Smooth muscle cell (in vitro differentiated cells): ENCODE data around the gene TMEM52B. TPM values are rescaled to one million over a fixed set of nuclear protein-coding genes. Genes with fewer than 3 reads are reported as not detected.

Source experiments
- DNase-seq: peaks from one replicate; lab custom pipeline; 2025; ENCODE audit not compliant: unreplicated experiment; lab: John Stamatoyannopoulos, UW
- H2AFZ ChIP-seq: fragments of 200-600 bp; sonication (generic); 2 replicates; pipeline ENCODE4 v1.6.0; 2016; ENCODE audit warnings: antibody characterized with exemption, low read depth, mild to moderate bottlenecking
- H3F3A ChIP-seq: fragments of 200-600 bp; sonication (generic); 2 replicates; pipeline ENCODE4 v1.6.0; 2017; ENCODE audit warnings: antibody characterized with exemption, low read depth
- H3K27ac ChIP-seq: fragments of 200-600 bp; sonication (generic); 2 replicates; pipeline ENCODE4 v1.5.1; 2016; ENCODE audit warnings: low read depth, mild to moderate bottlenecking
- H3K27me3 ChIP-seq: fragments of 200-600 bp; sonication (generic); 2 replicates; pipeline ENCODE4 v1.6.1; 2016; ENCODE audit warnings: low read depth, mild to moderate bottlenecking
- H3K36me3 ChIP-seq: fragments of 200-600 bp; sonication (generic); 2 replicates; pipeline ENCODE4 v1.5.1; 2016; ENCODE audit warnings: low read depth
- H3K4me1 ChIP-seq: fragments of 200-600 bp; sonication (generic); 2 replicates; pipeline ENCODE4 v1.5.1; 2016; ENCODE audit warnings: low read depth
- H3K4me2 ChIP-seq: fragments of 200-600 bp; sonication (generic); 2 replicates; pipeline ENCODE4 v1.6.0; 2016; ENCODE audit warnings: mild to moderate bottlenecking
- H3K4me3 ChIP-seq: fragments of 200-600 bp; sonication (generic); 2 replicates; pipeline ENCODE4 v1.5.1; 2016; ENCODE audit warnings: mild to moderate bottlenecking
- H3K79me2 ChIP-seq: fragments of 200-600 bp; sonication (generic); 2 replicates; pipeline ENCODE4 v1.6.0; 2016; ENCODE audit warnings: low read depth, mild to moderate bottlenecking
- H3K9ac ChIP-seq: fragments of 200-600 bp; sonication (generic); 2 replicates; pipeline ENCODE4 v1.6.0; 2016; ENCODE audit warnings: low read depth
- H3K9me3 ChIP-seq: fragments of 200-600 bp; sonication (generic); replicated peaks from 2 replicates; pipeline ENCODE4 v1.5.1; 2016; ENCODE audit warnings: low read depth
- H4K20me1 ChIP-seq: fragments of 200-600 bp; sonication (generic); 2 replicates; pipeline ENCODE4 v1.6.0; 2016; ENCODE audit warnings: low read depth
- WGBS: methylation state at CpG from one replicate; pipeline ENCODE4 v1.1.7; 2016; ENCODE audit warnings: low lambda C conversion rate; 5-methylcytosine and 5-hydroxymethylcytosine counted together
- polyA plus RNA-seq: library from polyadenylated mRNA; unstranded; fragments of >200 nt; fragmentation: Nextera tagmentation; extraction: Ambion mirVana; gene quantifications from 2 replicates; pipeline ENCODE4 v1.2.1, GENCODE V29; 2016
- total RNA-seq: library from RNA; depleted of rRNA; stranded (reverse); fragments of >200 nt; gene quantifications from 2 replicates; pipeline ENCODE4 v1.2.3, GENCODE V29; 2014
- TF ChIP-seq, protein P1 (sequence below): fragments of 200-600 bp; sonication (generic); IDR thresholded peaks from 2 replicates; pipeline ENCODE4 v1.5.1; 2017; ENCODE audit warnings: borderline replicate concordance, mild to moderate bottlenecking, antibody characterized with exemption; ENCODE audit not compliant: insufficient read depth, poor library complexity, severe bottlenecking

The TMEM52B gene
- total and polyA plus RNA-seq, 2 experiments from 2014 or later = 0.77 to 2.0 TPM

DNA sequence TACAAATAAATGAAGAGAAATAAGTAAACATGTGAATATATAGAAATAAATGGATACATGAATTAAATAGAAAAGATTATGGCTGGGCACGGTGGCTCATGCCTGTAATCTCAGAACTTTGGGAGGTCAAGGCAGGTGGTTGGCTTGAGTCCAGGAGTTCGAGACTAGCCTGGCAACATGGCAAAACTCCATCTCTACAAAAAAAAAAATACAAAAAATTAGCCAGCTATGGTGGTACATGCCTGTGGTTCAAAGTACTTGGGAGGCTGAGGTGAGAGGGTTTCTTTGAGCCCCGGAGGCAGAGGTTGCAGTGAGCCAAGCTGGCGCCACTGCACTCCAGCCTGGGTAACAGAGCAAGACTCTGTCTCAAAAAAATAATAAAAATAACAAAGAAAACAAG lies 43.7 kb upstream of the TMEM52B start:
- TF ChIP-seq, protein P1, sequence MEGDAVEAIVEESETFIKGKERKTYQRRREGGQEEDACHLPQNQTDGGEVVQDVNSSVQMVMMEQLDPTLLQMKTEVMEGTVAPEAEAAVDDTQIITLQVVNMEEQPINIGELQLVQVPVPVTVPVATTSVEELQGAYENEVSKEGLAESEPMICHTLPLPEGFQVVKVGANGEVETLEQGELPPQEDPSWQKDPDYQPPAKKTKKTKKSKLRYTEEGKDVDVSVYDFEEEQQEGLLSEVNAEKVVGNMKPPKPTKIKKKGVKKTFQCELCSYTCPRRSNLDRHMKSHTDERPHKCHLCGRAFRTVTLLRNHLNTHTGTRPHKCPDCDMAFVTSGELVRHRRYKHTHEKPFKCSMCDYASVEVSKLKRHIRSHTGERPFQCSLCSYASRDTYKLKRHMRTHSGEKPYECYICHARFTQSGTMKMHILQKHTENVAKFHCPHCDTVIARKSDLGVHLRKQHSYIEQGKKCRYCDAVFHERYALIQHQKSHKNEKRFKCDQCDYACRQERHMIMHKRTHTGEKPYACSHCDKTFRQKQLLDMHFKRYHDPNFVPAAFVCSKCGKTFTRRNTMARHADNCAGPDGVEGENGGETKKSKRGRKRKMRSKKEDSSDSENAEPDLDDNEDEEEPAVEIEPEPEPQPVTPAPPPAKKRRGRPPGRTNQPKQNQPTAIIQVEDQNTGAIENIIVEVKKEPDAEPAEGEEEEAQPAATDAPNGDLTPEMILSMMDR = no peak
- Histone ChIP-seq H3K4me1 (no peaks in the 10 kb centered on the region), H2AFZ (no peak overlapping the region), H3K4me3 (no peak overlapping the region), H3K27me3 (peaks cover 6% of the 10 kb centered on the region), H3K4me2 (no peak overlapping the region), H3F3A (peaks cover 7% of the 10 kb centered on the region), H3K27ac (no peak overlapping the region), H3K79me2 (no peaks in the 10 kb centered on the region), H4K20me1 (no peaks in the 10 kb centered on the region), H3K36me3 (no peaks in the 10 kb centered on the region), H3K9ac (no peak overlapping the region), H3K9me3 (no peaks in the 10 kb centered on the region)
- no peak for DNase-seq
- 99% methylated on average over 4 of the region's 4 CpGs for WGBS

DNA sequence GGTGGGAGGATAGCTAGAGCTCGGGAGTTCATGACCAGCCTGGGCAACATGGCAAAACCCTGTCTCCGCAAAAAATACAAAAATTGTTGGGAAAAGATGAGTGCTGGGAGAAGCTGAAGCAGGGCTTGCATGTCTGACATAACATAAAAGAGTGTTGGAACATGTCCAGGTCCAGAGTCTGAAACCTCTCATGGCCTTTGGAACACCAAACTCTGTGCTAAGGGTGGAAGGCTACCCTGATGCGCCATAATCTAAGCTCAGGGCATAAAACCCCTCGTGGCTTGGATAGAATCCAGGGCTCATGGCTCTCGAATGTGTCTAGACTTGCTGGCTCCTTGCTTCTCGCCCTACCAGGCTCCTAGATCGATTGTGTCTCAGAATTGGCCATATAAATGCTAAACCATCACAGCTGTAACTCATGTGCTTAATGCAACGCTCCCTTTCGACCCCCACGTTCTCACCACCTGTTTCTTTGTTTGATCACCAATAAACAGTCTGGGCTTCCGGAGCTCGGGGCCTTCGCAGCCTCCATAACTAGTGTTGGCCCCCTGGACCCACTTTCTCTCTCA lies 42.1 kb upstream of the TMEM52B start:
- Histone ChIP-seq H4K20me1 (no peaks in the 10 kb centered on the region), H3K4me1 (no peaks in the 10 kb centered on the region), H3K27ac (no peak overlapping the region), H3K36me3 (no peaks in the 10 kb centered on the region), H3F3A (peaks cover 7% of the 10 kb centered on the region), H3K9ac (no peak overlapping the region), H3K9me3 (no peaks in the 10 kb centered on the region), H3K79me2 (no peaks in the 10 kb centered on the region), H3K4me3 (no peak overlapping the region), H2AFZ (no peak overlapping the region), H3K4me2 (no peak overlapping the region), H3K27me3 (peaks cover 6% of the 10 kb centered on the region)
- TF ChIP-seq, protein P1 = no peak
- 83% methylated on average over 13 of the region's 13 CpGs for WGBS
- no peak for DNase-seq

DNA sequence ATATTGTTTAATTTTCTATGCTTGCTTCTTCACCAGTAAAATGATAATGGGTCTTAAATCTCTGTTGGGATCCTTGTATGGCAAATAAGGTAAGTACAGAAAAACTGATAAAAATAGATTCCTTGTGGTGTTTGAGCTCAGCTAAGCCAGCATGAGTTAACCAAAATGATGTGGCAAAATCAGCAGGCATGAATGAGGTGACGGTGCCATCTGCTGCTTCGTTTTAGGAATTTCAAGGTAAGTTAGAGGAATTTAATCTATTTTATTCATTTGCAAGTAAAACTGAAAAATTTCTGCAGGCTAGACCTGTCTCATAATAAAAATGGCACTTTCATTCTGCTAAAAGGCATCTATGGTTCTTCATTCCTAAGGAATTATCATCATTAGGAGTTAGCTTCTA lies 38.8 kb upstream of the TMEM52B start:
- no peak for DNase-seq
- H3K79me2 ChIP-seq = no peaks in the 10 kb centered on the region
- TF ChIP-seq, protein P1 = peak; percentile 61
- no peaks in the 10 kb centered on the region for H4K20me1 ChIP-seq
- no peak overlapping the region for H3K4me3 ChIP-seq
- no peaks in the 10 kb centered on the region for H3F3A ChIP-seq
- H3K4me2 ChIP-seq = no peak overlapping the region
- H3K27me3 ChIP-seq = no peaks in the 10 kb centered on the region
- 25% methylated on average over 2 of the region's 2 CpGs for WGBS
- H3K27ac ChIP-seq = no peak overlapping the region
- no peaks in the 10 kb centered on the region for H3K4me1 ChIP-seq
- H3K9ac ChIP-seq = no peak overlapping the region
- no peaks in the 10 kb centered on the region for H3K36me3 ChIP-seq
- no peaks in the 10 kb centered on the region for H3K9me3 ChIP-seq
- H2AFZ ChIP-seq = no peak overlapping the region

DNA sequence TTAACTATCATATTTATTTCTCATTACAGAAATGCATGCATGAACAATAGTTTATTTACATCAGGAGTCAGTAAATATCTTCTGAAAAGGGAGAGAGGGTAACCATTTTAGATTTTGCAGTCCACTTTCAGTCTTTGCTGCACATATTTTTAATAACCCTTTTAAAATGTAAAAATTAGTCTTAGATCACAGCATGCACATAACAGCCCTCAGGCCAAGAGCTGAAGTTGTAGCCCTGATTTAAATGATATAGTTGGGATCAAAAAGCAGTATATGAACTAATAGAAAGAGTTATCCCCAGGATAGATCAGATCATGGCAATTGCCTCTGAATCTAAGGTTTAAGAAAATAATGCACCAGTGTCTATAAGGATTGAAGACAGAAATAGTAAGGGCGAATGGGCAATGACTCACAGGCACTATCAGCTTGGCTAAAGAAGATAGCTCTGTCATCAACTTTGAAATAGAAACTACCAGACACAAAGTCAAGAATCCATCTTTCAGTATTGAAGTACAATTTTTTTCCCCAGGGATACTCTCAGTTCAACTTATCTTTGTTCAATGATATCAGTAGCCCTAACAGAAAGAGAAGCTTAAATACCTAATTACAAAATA lies 35.7 kb upstream of the TMEM52B start:
- Histone ChIP-seq H3K27ac (peak overlapping the region; percentile 12), H3K9me3 (no peaks in the 10 kb centered on the region), H4K20me1 (no peaks in the 10 kb centered on the region), H3K27me3 (no peaks in the 10 kb centered on the region), H3K4me1 (no peaks in the 10 kb centered on the region), H3K79me2 (no peaks in the 10 kb centered on the region), H3K4me2 (peak overlapping the region; percentile 45), H2AFZ (no peak overlapping the region), H3F3A (no peaks in the 10 kb centered on the region), H3K9ac (no peak overlapping the region), H3K36me3 (no peaks in the 10 kb centered on the region), H3K4me3 (no peak overlapping the region)
- no peak for DNase-seq
- TF ChIP-seq, protein P1 = no peak
- 0% methylated on average over 1 of the region's 1 CpG for WGBS
